Measurements from ENCODE around the gene NFASC. TPM values are rescaled to one million over a fixed set of nuclear protein-coding genes. Genes with fewer than 3 reads are reported as not detected.

Gene NFASC
- total and polyA plus RNA-seq, 2 donors (not counting 3 experiments of a cell fraction or from before 2014, with no cell fraction given): not detected

GRCh38 chr1:204983136-204983535 is 112.5 kb downstream of the NFASC start:
- Histone ChIP-seq H3K9me3 (replicated peaks; ENCODE audit: control insufficient read depth, insufficient read depth, low read length) (no peaks in the 10 kb centered on the region), H3K4me2 (ENCODE audit: insufficient read depth, low read length) (no peak overlapping the region), H4K20me1 (replicated peaks; ENCODE audit: control insufficient read depth, extremely low read depth, insufficient read depth, low read length) (no peaks in the 10 kb centered on the region), H3K9ac (replicated peaks; ENCODE audit: extremely low read depth, insufficient read depth, low read length) (no peak overlapping the region), H3K79me2 (ENCODE audit: control insufficient read depth, insufficient read depth, low read length) (no peaks in the 10 kb centered on the region), H3K4me1 (ENCODE audit: control insufficient read depth, extremely low read depth, insufficient read depth, low read length) (no peaks in the 10 kb centered on the region), H2AFZ (ENCODE audit: low read depth, low read length) (no peak overlapping the region), H3K36me3 (ENCODE audit: control insufficient read depth in 2 of 2, extremely low read depth in 1 of 2, insufficient read depth in 2 of 2, low read length in 2 of 2) (no peaks in the 10 kb centered on the region), H3K4me3 (replicated peaks in 1 of 3; ENCODE audit: insufficient read depth in 1 of 3, low read depth in 1 of 3, low read length in 3 of 3) (no peak overlapping the region), H3K9me1 (replicated peaks; ENCODE audit: control insufficient read depth, extremely low read depth, insufficient read depth, low read length) (no peaks in the 10 kb centered on the region), H3K27ac (ENCODE audit: insufficient read depth, low read depth, low read length) (no peak overlapping the region), H3K27me3 (ENCODE audit: control insufficient read depth in 2 of 2, insufficient read depth in 2 of 2, low read length in 2 of 2) (peaks cover 2 to 9% of the 10 kb centered on the region in 2 experiments)
- intact Hi-C loops (cut with micrococcal nuclease): no loop called here
- no peak for TF ChIP-seq FOS (IDR thresholded peaks at IDR 0.05; ENCODE audit: borderline replicate concordance, insufficient read depth, low read length)
- no peak for TF ChIP-seq JUN (IDR thresholded peaks at IDR 0.05; ENCODE audit: borderline replicate concordance, insufficient read depth, insufficient read length, low read depth)
- no peak for TF ChIP-seq CTCF (IDR thresholded peaks at IDR 0.05; ENCODE audit: extremely low read depth in 1 of 2, insufficient read depth in 1 of 2, low read depth in 1 of 2, low read length in 2 of 2)
- no peak for TF ChIP-seq MYC (IDR thresholded peaks at IDR 0.05; ENCODE audit: low read depth, low read length)
- TF ChIP-seq POLR2A (IDR thresholded peaks at IDR 0.05; ENCODE audit: low read depth, low read length): no peak
- POLR2A ChIA-PET: no interaction called here
- CTCF ChIA-PET: interaction anchor here (8.7 kb wide), 1 partner anchor 79 kb away, joined by 304 read pairs; no protein-coding TSS in a partner anchor
- dilution Hi-C loops (cut with MboI; ENCODE audit: extremely low pct_ligation_motif_present, low sequenced_read_pairs): no loop called here
- DNase-seq (ENCODE audit: low read depth, low spot score) (peak; percentile 12), FAIRE-seq (no peak)
- BruUV-seq (replicated peaks): no TSS peak

- H3K27ac ChIP-seq (ENCODE audit: insufficient read depth, low read depth, low read length): no peak overlapping the region
- FAIRE-seq: no peak
- no peak overlapping the region for H2AFZ ChIP-seq (ENCODE audit: low read depth, low read length)
- no peak for DNase-seq (ENCODE audit: low read depth, low spot score)
- TF ChIP-seq FOS (IDR thresholded peaks at IDR 0.05; ENCODE audit: borderline replicate concordance, insufficient read depth, low read length) (no peak), MYC (IDR thresholded peaks at IDR 0.05; ENCODE audit: low read depth, low read length) (no peak), JUN (IDR thresholded peaks at IDR 0.05; ENCODE audit: borderline replicate concordance, insufficient read depth, insufficient read length, low read depth) (no peak), CTCF (IDR thresholded peaks at IDR 0.05; ENCODE audit: extremely low read depth in 1 of 2, insufficient read depth in 1 of 2, low read depth in 1 of 2, low read length in 2 of 2) (no peak), MAX (IDR thresholded peaks at IDR 0.05; ENCODE audit: insufficient read depth, insufficient read length) (no peak), GATA2 (IDR thresholded peaks at IDR 0.05; ENCODE audit: insufficient read depth, insufficient read length, low read depth, low read length) (no peak), EZH2 (IDR thresholded peaks at IDR 0.05; ENCODE audit: borderline replicate concordance, low read depth, low read length, severe bottlenecking) (no peak), POLR2AphosphoS5 (IDR thresholded peaks at IDR 0.05; ENCODE audit: insufficient read depth, low read depth, low read length) (no peak), POLR2A (IDR thresholded peaks at IDR 0.05; ENCODE audit: low read depth, low read length) (no peak)
- ChIA-PET CTCF (interaction anchor here (8.7 kb wide), 1 partner anchor 78 kb away, joined by 304 read pairs; no protein-coding TSS in a partner anchor), POLR2A (no interaction called here)
- dilution Hi-C loops (cut with MboI; ENCODE audit: extremely low pct_ligation_motif_present, low sequenced_read_pairs): no loop called here
- no peak overlapping the region for H3K9ac ChIP-seq (replicated peaks; ENCODE audit: extremely low read depth, insufficient read depth, low read length)
- intact Hi-C loops (cut with micrococcal nuclease): no loop called here
- H3K36me3 ChIP-seq (ENCODE audit: control insufficient read depth in 2 of 2, extremely low read depth in 1 of 2, insufficient read depth in 2 of 2, low read length in 2 of 2): no peaks in the 10 kb centered on the region
- H3K9me3 ChIP-seq (replicated peaks; ENCODE audit: control insufficient read depth, insufficient read depth, low read length): no peaks in the 10 kb centered on the region
- no TSS peak for BruUV-seq (replicated peaks)
- no peaks in the 10 kb centered on the region for H3K9me1 ChIP-seq (replicated peaks; ENCODE audit: control insufficient read depth, extremely low read depth, insufficient read depth, low read length)
- no peak overlapping the region for H3K4me3 ChIP-seq (replicated peaks in 1 of 3; ENCODE audit: insufficient read depth in 1 of 3, low read depth in 1 of 3, low read length in 3 of 3)
- H3K79me2 ChIP-seq (ENCODE audit: control insufficient read depth, insufficient read depth, low read length): no peaks in the 10 kb centered on the region
- H3K4me2 ChIP-seq (ENCODE audit: insufficient read depth, low read length): no peak overlapping the region
- no peaks in the 10 kb centered on the region for H4K20me1 ChIP-seq (replicated peaks; ENCODE audit: control insufficient read depth, extremely low read depth, insufficient read depth, low read length)
- H3K4me1 ChIP-seq (ENCODE audit: control insufficient read depth, extremely low read depth, insufficient read depth, low read length): no peaks in the 10 kb centered on the region
- peaks cover 2 to 11% of the 10 kb centered on the region in 2 experiments for H3K27me3 ChIP-seq (ENCODE audit: control insufficient read depth in 2 of 2, insufficient read depth in 2 of 2, low read length in 2 of 2)
These were observed 113.2 kb downstream of the NFASC start for GRCh38 chr1:204983881-204984280.
